K562 (cell line): ENCODE data around the gene MCRS1. TPM values are rescaled to one million over a fixed set of nuclear protein-coding genes. Genes with fewer than 3 reads are reported as not detected.

Experiments
- BDP1 ChIP-seq: IDR thresholded peaks from 3 replicates; pipeline ENCODE4 v1.6.1; 2011; ENCODE audit not compliant: insufficient read length, insufficient read depth
- BRD4 ChIP-seq: fragments of 200-600 bp; sonication (generic); IDR thresholded peaks from 2 replicates; pipeline ENCODE4 v1.6.1; 2017; ENCODE audit warnings: inconsistent platforms
- BRF1 ChIP-seq: IDR thresholded peaks from 3 replicates; pipeline ENCODE4 v1.6.1; 2011; ENCODE audit warnings: borderline replicate concordance, mild to moderate bottlenecking; ENCODE audit not compliant: insufficient read length; ENCODE audit errors: extremely low read depth
- EP300 ChIP-seq: IDR thresholded peaks from 2 replicates; pipeline ENCODE4 v1.6.1; 2012; ENCODE audit warnings: low read length, improper control_type of control experiment
- MCM2 ChIP-seq: fragments of 450-650 bp; IDR thresholded peaks from 2 replicates; pipeline ENCODE4 v1.6.1; 2017; ENCODE audit warnings: low read depth, mild to moderate bottlenecking
- U2AF1 ChIP-seq: fragments of 200-400 bp; formaldehyde crosslinking; optimal IDR thresholded peaks from 2 replicates; pipeline ENCODE3; 2017; ENCODE audit warnings: mild to moderate bottlenecking, low read depth, low read length, moderate library complexity
- ZNF184 ChIP-seq: sonication (generic); formaldehyde crosslinking; IDR thresholded peaks from 2 replicates; pipeline ENCODE4 v1.5.0; 2020; ENCODE audit warnings: missing genetic modification reagents
- ZNF274 ChIP-seq: IDR thresholded peaks from 2 replicates; pipeline ENCODE4 v1.6.1; 2011; ENCODE audit warnings: low read depth, mild to moderate bottlenecking, low read length, moderate library complexity, borderline replicate concordance
- ZNF408 ChIP-seq: fragments of 250-450 bp; sonication (Bioruptor Pico); IDR thresholded peaks from 2 replicates; pipeline ENCODE4 v1.4.0; 2020; ENCODE audit warnings: low read depth, mild to moderate bottlenecking, moderate library complexity
- polyA plus RNA-seq, 8 experiments: library from polyadenylated mRNA; depleted of rRNA in 4 of 8; stranded (reverse) in 5 of 8; unstranded in 3 of 8; fragments of >200 nt; fragmentation: Nextera tagmentation in 2 of 8; fragmentation: Illumina TruSeq in 1 of 8; extraction: Ambion mirVana in 2 of 8; extraction: Trizol in 1 of 8; gene quantifications; 2 replicates each; pipeline versions ENCODE4 v1.2.1 to v1.2.3, GENCODE V29; 2011 to 2014; ENCODE audit warnings: inconsistent platforms in 1 of 8, missing spikeins in 1 of 8
- total RNA-seq, 7 experiments: library from RNA; depleted of rRNA in 6 of 7; stranded (reverse); fragments of >200 nt in 6 of 7; fragmentation: Illumina TruSeq in 2 of 7; extraction: Trizol in 2 of 7; gene quantifications; 2 replicates each; pipeline versions ENCODE4 v1.2.1 to v1.2.3, GENCODE V29; 2011 to 2021; ENCODE audit warnings: low replicate concordance in 1 of 7
- TF ChIP-seq, protein P1 (sequence below): sonication (generic); formaldehyde crosslinking; IDR thresholded peaks from 2 replicates; pipeline ENCODE4 v1.8.0; 2022; ENCODE audit warnings: missing genetic modification reagents, mild to moderate bottlenecking, borderline replicate concordance
- TF ChIP-seq, protein P2 (sequence below): fragments of 250-450 bp; sonication (Bioruptor Pico); IDR thresholded peaks from 2 replicates; pipeline ENCODE4 v1.4.0; 2020; ENCODE audit warnings: mild to moderate bottlenecking, moderate library complexity
- TF ChIP-seq, protein P3 (sequence below), 2 experiments: fragments of 450-650 bp in 1 of 2; sonication (generic) in 1 of 2; formaldehyde crosslinking; conservative IDR thresholded peaks; 2 replicates each; pipeline versions ENCODE4 v1.4.0 to v1.8.1; 2020 to 2022; ENCODE audit warnings: mild to moderate bottlenecking in 1 of 2, missing genetic modification reagents in 1 of 2
- TF ChIP-seq, protein P4 (sequence below): sonication (generic); formaldehyde crosslinking; IDR thresholded peaks from 2 replicates; pipeline ENCODE4 v1.8.1; 2023; ENCODE audit warnings: missing genetic modification reagents, mild to moderate bottlenecking, borderline replicate concordance

The MCRS1 gene
- total and polyA plus RNA-seq, 9 of the 15 experiments (the other 6 are each of a cell fraction or from before 2014, with no cell fraction given), result 50.0 to 100 (median 73.2) TPM

DNA sequence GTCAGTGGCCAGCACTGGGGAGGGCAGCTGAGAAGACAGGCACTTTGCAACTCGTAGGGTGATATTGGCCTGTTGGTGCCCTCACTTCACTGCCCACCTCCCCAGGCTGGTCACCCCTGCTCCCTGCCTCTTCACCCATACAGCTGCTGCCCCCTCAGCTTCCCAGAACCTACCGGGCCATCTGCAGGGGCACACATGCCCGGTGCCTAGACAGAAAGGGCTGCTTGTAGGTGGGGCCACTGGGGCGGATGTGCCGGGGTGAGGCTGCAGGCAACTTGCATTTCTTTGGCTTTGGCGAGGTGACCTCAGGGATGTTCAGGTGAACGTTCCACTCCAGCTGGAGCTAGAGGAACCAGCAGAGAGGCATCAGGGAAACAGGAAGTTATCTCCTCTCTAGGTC lies 20.3 kb upstream of the MCRS1 start (continued):
- TF ChIP-seq, protein P1, sequence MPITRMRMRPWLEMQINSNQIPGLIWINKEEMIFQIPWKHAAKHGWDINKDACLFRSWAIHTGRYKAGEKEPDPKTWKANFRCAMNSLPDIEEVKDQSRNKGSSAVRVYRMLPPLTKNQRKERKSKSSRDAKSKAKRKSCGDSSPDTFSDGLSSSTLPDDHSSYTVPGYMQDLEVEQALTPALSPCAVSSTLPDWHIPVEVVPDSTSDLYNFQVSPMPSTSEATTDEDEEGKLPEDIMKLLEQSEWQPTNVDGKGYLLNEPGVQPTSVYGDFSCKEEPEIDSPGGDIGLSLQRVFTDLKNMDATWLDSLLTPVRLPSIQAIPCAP (CRISPR knock-in tag), result no peak
- TF ChIP-seq BRF1, result no peak
- TF ChIP-seq ZNF408 (CRISPR knock-in tag), result no peak
- TF ChIP-seq, protein P2, sequence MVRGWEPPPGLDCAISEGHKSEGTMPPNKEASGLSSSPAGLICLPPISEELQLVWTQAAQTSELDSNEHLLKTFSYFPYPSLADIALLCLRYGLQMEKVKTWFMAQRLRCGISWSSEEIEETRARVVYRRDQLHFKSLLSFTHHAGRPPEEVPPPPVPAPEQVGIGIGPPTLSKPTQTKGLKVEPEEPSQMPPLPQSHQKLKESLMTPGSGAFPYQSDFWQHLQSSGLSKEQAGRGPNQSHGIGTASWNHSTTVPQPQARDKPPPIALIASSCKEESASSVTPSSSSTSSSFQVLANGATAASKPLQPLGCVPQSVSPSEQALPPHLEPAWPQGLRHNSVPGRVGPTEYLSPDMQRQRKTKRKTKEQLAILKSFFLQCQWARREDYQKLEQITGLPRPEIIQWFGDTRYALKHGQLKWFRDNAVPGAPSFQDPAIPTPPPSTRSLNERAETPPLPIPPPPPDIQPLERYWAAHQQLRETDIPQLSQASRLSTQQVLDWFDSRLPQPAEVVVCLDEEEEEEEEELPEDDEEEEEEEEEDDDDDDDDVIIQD (CRISPR knock-in tag), result no peak
- TF ChIP-seq, protein P3, sequence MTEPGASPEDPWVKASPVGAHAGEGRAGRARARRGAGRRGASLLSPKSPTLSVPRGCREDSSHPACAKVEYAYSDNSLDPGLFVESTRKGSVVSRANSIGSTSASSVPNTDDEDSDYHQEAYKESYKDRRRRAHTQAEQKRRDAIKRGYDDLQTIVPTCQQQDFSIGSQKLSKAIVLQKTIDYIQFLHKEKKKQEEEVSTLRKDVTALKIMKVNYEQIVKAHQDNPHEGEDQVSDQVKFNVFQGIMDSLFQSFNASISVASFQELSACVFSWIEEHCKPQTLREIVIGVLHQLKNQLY (CRISPR knock-in tag; conservative IDR thresholded peaks at IDR 0.05), result no peak
- TF ChIP-seq BRD4, result no peak
- TF ChIP-seq MCM2, result no peak
- no peak for TF ChIP-seq U2AF1
- TF ChIP-seq ZNF274, result no peak
- TF ChIP-seq BDP1, result no peak
- TF ChIP-seq, protein P4, sequence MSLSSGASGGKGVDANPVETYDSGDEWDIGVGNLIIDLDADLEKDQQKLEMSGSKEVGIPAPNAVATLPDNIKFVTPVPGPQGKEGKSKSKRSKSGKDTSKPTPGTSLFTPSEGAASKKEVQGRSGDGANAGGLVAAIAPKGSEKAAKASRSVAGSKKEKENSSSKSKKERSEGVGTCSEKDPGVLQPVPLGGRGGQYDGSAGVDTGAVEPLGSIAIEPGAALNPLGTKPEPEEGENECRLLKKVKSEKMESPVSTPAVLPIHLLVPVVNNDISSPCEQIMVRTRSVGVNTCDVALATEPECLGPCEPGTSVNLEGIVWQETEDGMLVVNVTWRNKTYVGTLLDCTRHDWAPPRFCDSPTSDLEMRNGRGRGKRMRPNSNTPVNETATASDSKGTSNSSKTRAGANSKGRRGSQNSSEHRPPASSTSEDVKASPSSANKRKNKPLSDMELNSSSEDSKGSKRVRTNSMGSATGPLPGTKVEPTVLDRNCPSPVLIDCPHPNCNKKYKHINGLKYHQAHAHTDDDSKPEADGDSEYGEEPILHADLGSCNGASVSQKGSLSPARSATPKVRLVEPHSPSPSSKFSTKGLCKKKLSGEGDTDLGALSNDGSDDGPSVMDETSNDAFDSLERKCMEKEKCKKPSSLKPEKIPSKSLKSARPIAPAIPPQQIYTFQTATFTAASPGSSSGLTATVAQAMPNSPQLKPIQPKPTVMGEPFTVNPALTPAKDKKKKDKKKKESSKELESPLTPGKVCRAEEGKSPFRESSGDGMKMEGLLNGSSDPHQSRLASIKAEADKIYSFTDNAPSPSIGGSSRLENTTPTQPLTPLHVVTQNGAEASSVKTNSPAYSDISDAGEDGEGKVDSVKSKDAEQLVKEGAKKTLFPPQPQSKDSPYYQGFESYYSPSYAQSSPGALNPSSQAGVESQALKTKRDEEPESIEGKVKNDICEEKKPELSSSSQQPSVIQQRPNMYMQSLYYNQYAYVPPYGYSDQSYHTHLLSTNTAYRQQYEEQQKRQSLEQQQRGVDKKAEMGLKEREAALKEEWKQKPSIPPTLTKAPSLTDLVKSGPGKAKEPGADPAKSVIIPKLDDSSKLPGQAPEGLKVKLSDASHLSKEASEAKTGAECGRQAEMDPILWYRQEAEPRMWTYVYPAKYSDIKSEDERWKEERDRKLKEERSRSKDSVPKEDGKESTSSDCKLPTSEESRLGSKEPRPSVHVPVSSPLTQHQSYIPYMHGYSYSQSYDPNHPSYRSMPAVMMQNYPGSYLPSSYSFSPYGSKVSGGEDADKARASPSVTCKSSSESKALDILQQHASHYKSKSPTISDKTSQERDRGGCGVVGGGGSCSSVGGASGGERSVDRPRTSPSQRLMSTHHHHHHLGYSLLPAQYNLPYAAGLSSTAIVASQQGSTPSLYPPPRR, result no peak
- TF ChIP-seq EP300, result no peak
- no peak for TF ChIP-seq ZNF184 (CRISPR knock-in tag)
